K562 (cell line): ENCODE measurements around the gene PPP1R14C. TPM values are rescaled to one million over a fixed set of nuclear protein-coding genes. Genes with fewer than 3 reads are reported as not detected.
A peak's percentile ranks its signal among the peaks of the same experiment; 100 is the strongest.

ENCODE experiments used
- DNMT1 ChIP-seq: fragments of 450-650 bp; IDR thresholded peaks from 2 replicates; pipeline ENCODE4 v1.6.1; 2016; ENCODE audit warnings: antibody characterized with exemption, mild to moderate bottlenecking
- EHMT2 ChIP-seq: fragments of 450-650 bp; IDR thresholded peaks from 2 replicates; pipeline ENCODE4 v1.6.1; 2018; ENCODE audit warnings: antibody characterized with exemption
- JUNB ChIP-seq: fragments of 450-650 bp; formaldehyde crosslinking; conservative IDR thresholded peaks from 2 replicates; pipeline ENCODE4 v1.4.0; 2020; ENCODE audit warnings: mild to moderate bottlenecking
- LARP7 ChIP-seq: fragments of 450-650 bp; IDR thresholded peaks from 2 replicates; pipeline ENCODE4 v1.6.1; 2016
- MGA ChIP-seq: fragments of 450-650 bp; IDR thresholded peaks from 2 replicates; pipeline ENCODE4 v1.6.1; 2016; ENCODE audit warnings: mild to moderate bottlenecking, moderate library complexity
- MTA3 ChIP-seq: fragments of 450-650 bp; formaldehyde crosslinking; IDR thresholded peaks from 2 replicates; pipeline ENCODE4 v1.6.1; 2017; ENCODE audit warnings: mild to moderate bottlenecking, borderline replicate concordance
- NCOA1 ChIP-seq: fragments of 450-650 bp; IDR thresholded peaks from 2 replicates; pipeline ENCODE4 v1.6.1; 2016; ENCODE audit warnings: low read depth
- SAFB ChIP-seq: fragments of 200-400 bp; formaldehyde crosslinking; IDR thresholded peaks from 2 replicates; pipeline ENCODE4 v1.6.1; 2017; ENCODE audit warnings: low read depth, low read length, borderline replicate concordance
- SMARCE1 ChIP-seq: fragments of 450-650 bp; IDR thresholded peaks from 2 replicates; pipeline ENCODE4 v1.7.1; 2016; ENCODE audit warnings: mild to moderate bottlenecking
- USF1 ChIP-seq: sonication (generic); formaldehyde crosslinking; IDR thresholded peaks from 2 replicates; pipeline ENCODE4 v1.9.0; 2022; ENCODE audit warnings: mild to moderate bottlenecking, missing genetic modification reagents
- ZMIZ1 ChIP-seq, 2 experiments: fragments of 150-350 bp in 1 of 2; IDR thresholded peaks; 2 replicates each; pipeline ENCODE4 v1.6.1; 2012 to 2016; ENCODE audit warnings: low read depth in 2 of 2, low read length in 2 of 2, mild to moderate bottlenecking in 1 of 2, moderate library complexity in 1 of 2
- ZNF830 ChIP-seq: fragments of 250-450 bp; sonication (Bioruptor Pico); IDR thresholded peaks from 2 replicates; pipeline ENCODE4 v1.5.0; 2021; ENCODE audit warnings: mild to moderate bottlenecking
- polyA plus RNA-seq, 8 experiments: library from polyadenylated mRNA; depleted of rRNA in 4 of 8; stranded (reverse) in 5 of 8; unstranded in 3 of 8; fragments of >200 nt; fragmentation: Nextera tagmentation in 2 of 8; fragmentation: Illumina TruSeq in 1 of 8; extraction: Ambion mirVana in 2 of 8; extraction: Trizol in 1 of 8; gene quantifications; 2 replicates each; pipeline versions ENCODE4 v1.2.1 to v1.2.3, GENCODE V29; 2011 to 2014; ENCODE audit warnings: inconsistent platforms in 1 of 8, missing spikeins in 1 of 8
- total RNA-seq, 7 experiments: library from RNA; depleted of rRNA in 6 of 7; stranded (reverse); fragments of >200 nt in 6 of 7; fragmentation: Illumina TruSeq in 2 of 7; extraction: Trizol in 2 of 7; gene quantifications; 2 replicates each; pipeline versions ENCODE4 v1.2.1 to v1.2.3, GENCODE V29; 2011 to 2021; ENCODE audit warnings: low replicate concordance in 1 of 7

Gene PPP1R14C
- total and polyA plus RNA-seq, 9 of the 15 experiments (the other 6 are each of a cell fraction or from before 2014, with no cell fraction given) = 4.5 to 16.6 (median 11.9) TPM

- TF ChIP-seq ZMIZ1 (IDR thresholded peaks at IDR 0.05; ENCODE audit: low read depth in 2 of 2, low read length in 2 of 2) (no peak), DNMT1 (no peak), JUNB (CRISPR knock-in tag) (no peak), NCOA1 (no peak), USF1 (CRISPR knock-in tag) (peak; percentile 63), SMARCE1 (no peak), LARP7 (no peak), ZNF830 (CRISPR knock-in tag) (no peak), MGA (no peak), MTA3 (0 out of 2 replicates have a peak, but pooled peaks have one; percentile 25), EHMT2 (no peak), SAFB (no peak)
Observed at GRCh38 chr6:150289454-150290071, 146.7 kb downstream of the PPP1R14C start (continued).
